ENCODE measurements around the gene RCBTB1.
"Not testable (repeated sequence)": the region's sequence is repeated elsewhere in the genome, so short reads cannot be mapped to it uniquely, and the experiment has no call there.

The RCBTB1 gene

DNA sequence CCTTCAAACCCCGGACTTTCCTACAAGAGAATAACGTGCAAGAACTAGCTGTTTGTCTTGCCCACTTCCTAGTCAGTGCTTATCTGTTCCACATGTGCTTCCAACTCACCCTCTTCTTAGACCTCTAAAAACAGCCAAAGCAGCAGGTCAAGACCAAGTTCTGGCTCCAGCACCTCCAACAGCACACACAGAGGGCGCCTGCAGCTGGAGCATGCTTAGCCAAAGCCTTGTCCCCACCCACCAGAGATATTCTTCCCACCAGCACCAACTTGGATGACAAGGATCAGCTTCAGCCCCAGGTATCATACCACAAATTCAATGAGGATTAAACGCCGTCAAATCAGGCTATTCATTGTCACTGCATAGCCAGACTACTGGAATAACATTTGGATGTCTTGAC, 17.9 kb downstream of the RCBTB1 start:
- Histone ChIP-seq H3K9me2 (replicated peaks; ENCODE audit: insufficient read depth, low read length) (no peaks in the 10 kb centered on the region), H2AFZ (ENCODE audit: low read depth, low read length, severe bottlenecking) (no peak overlapping the region), H3K4me3 (ENCODE audit: insufficient read depth, low read length, poor library complexity, severe bottlenecking) (no peak overlapping the region), H3K79me2 (ENCODE audit: insufficient read depth, low read length) (0 out of 2 replicates have a peak, but pooled peaks cover 6% of the 10 kb centered on the region), H3K9me3 (ENCODE audit: insufficient read depth, low read length) (no peaks in the 10 kb centered on the region), H3K4me2 (ENCODE audit: low read depth, low read length, poor library complexity, severe bottlenecking) (no peak overlapping the region), H3K9ac (ENCODE audit: low read length) (no peak overlapping the region), H3K27ac (ENCODE audit: low read depth, low read length) (no peak overlapping the region), H3K36me3 (ENCODE audit: low read length) (peaks cover 9% of the 10 kb centered on the region; the same call in 1 of the 2 replicates), H4K20me1 (ENCODE audit: low read depth, low read length) (no peaks in the 10 kb centered on the region), H3K27me3 (ENCODE audit: low read length) (no peaks in the 10 kb centered on the region), H3F3A (ENCODE audit: insufficient read depth) (no peaks in the 10 kb centered on the region)
- TF ChIP-seq, protein P1, sequence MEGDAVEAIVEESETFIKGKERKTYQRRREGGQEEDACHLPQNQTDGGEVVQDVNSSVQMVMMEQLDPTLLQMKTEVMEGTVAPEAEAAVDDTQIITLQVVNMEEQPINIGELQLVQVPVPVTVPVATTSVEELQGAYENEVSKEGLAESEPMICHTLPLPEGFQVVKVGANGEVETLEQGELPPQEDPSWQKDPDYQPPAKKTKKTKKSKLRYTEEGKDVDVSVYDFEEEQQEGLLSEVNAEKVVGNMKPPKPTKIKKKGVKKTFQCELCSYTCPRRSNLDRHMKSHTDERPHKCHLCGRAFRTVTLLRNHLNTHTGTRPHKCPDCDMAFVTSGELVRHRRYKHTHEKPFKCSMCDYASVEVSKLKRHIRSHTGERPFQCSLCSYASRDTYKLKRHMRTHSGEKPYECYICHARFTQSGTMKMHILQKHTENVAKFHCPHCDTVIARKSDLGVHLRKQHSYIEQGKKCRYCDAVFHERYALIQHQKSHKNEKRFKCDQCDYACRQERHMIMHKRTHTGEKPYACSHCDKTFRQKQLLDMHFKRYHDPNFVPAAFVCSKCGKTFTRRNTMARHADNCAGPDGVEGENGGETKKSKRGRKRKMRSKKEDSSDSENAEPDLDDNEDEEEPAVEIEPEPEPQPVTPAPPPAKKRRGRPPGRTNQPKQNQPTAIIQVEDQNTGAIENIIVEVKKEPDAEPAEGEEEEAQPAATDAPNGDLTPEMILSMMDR (IDR thresholded peaks at IDR 0.05; ENCODE audit: insufficient read depth, low read length, poor library complexity, severe bottlenecking): no peak
- no peak for TF ChIP-seq EZH2phosphoT487 (conservative IDR thresholded peaks at IDR 0.05; ENCODE audit: low read length)

- no peak overlapping the region for H3K4me3 ChIP-seq (ENCODE audit: insufficient read depth, low read length, poor library complexity, severe bottlenecking)
- no peak overlapping the region for H3K9ac ChIP-seq (ENCODE audit: low read length)
- H3K9me3 ChIP-seq (ENCODE audit: insufficient read depth, low read length): no peaks in the 10 kb centered on the region
- H3K36me3 ChIP-seq (ENCODE audit: low read length): peaks cover 9% of the 10 kb centered on the region; the same call in 1 of the 2 replicates
- no peak overlapping the region for H3K27ac ChIP-seq (ENCODE audit: low read depth, low read length)
- no peaks in the 10 kb centered on the region for H3F3A ChIP-seq (ENCODE audit: insufficient read depth)
- 0 out of 2 replicates have a peak, but pooled peaks cover 6% of the 10 kb centered on the region for H3K79me2 ChIP-seq (ENCODE audit: insufficient read depth, low read length)
- H3K4me2 ChIP-seq (ENCODE audit: low read depth, low read length, poor library complexity, severe bottlenecking): no peak overlapping the region
- no peaks in the 10 kb centered on the region for H3K27me3 ChIP-seq (ENCODE audit: low read length)
- no peaks in the 10 kb centered on the region for H4K20me1 ChIP-seq (ENCODE audit: low read depth, low read length)
- H3K9me2 ChIP-seq (replicated peaks; ENCODE audit: insufficient read depth, low read length): no peaks in the 10 kb centered on the region
- no peak for TF ChIP-seq EZH2phosphoT487 (conservative IDR thresholded peaks at IDR 0.05; ENCODE audit: low read length)
- TF ChIP-seq, protein P1 (IDR thresholded peaks at IDR 0.05; ENCODE audit: insufficient read depth, low read length, poor library complexity, severe bottlenecking): no peak
- no peak overlapping the region for H2AFZ ChIP-seq (ENCODE audit: low read depth, low read length, severe bottlenecking)
Measured at GRCh38 chr13:49566461-49566860, 18.9 kb downstream of the RCBTB1 start.

GRCh38 chr13:49565461-49565860, 19.9 kb downstream of the RCBTB1 start:
- H3K27me3 ChIP-seq (ENCODE audit: low read length); H3K27ac ChIP-seq (ENCODE audit: low read depth, low read length); H3K9me3 ChIP-seq (ENCODE audit: insufficient read depth, low read length); H3K36me3 ChIP-seq (ENCODE audit: low read length); H3K4me2 ChIP-seq (ENCODE audit: low read depth, low read length, poor library complexity, severe bottlenecking); H3K9me2 ChIP-seq (replicated peaks; ENCODE audit: insufficient read depth, low read length); H4K20me1 ChIP-seq (ENCODE audit: low read depth, low read length); H3K4me3 ChIP-seq (ENCODE audit: insufficient read depth, low read length, poor library complexity, severe bottlenecking); H3F3A ChIP-seq (ENCODE audit: insufficient read depth); H3K9ac ChIP-seq (ENCODE audit: low read length); H3K79me2 ChIP-seq (ENCODE audit: insufficient read depth, low read length); H2AFZ ChIP-seq (ENCODE audit: low read depth, low read length, severe bottlenecking): not testable (repeated sequence)

GRCh38 chr13:49563516-49563915, 21.8 kb downstream of the RCBTB1 start:
- Histone ChIP-seq H3K36me3 (ENCODE audit: low read length) (peaks cover 15% of the 10 kb centered on the region), H3K27ac (ENCODE audit: low read depth, low read length) (no peak overlapping the region), H4K20me1 (ENCODE audit: low read depth, low read length) (no peaks in the 10 kb centered on the region), H3F3A (ENCODE audit: insufficient read depth) (no peaks in the 10 kb centered on the region), H2AFZ (ENCODE audit: low read depth, low read length, severe bottlenecking) (no peak overlapping the region), H3K9me3 (ENCODE audit: insufficient read depth, low read length) (no peaks in the 10 kb centered on the region), H3K4me3 (ENCODE audit: insufficient read depth, low read length, poor library complexity, severe bottlenecking) (no peak overlapping the region), H3K9ac (ENCODE audit: low read length) (no peak overlapping the region), H3K4me2 (ENCODE audit: low read depth, low read length, poor library complexity, severe bottlenecking) (no peak overlapping the region), H3K79me2 (ENCODE audit: insufficient read depth, low read length) (no peaks in the 10 kb centered on the region), H3K9me2 (replicated peaks; ENCODE audit: insufficient read depth, low read length) (no peaks in the 10 kb centered on the region), H3K27me3 (ENCODE audit: low read length) (no peaks in the 10 kb centered on the region)
- no peak for TF ChIP-seq EZH2phosphoT487 (conservative IDR thresholded peaks at IDR 0.05; ENCODE audit: low read length)
- TF ChIP-seq, protein P1 (IDR thresholded peaks at IDR 0.05; ENCODE audit: insufficient read depth, low read length, poor library complexity, severe bottlenecking): no peak
